Dermis microvascular lymphatic vessel endothelial cell (primary cell): Measurements from ENCODE around the gene TM6SF1. TPM values are rescaled to one million over a fixed set of nuclear protein-coding genes. Genes with fewer than 3 reads are reported as not detected.
"Not testable (repeated sequence)": the region's sequence is repeated elsewhere in the genome, so short reads cannot be mapped to it uniquely, and the experiment has no call there.

ENCODE experiments used
- DNase-seq, 2 donors: peaks; one replicate each; pipeline versions ENCODE4 v3.0.0 to v3.0.0-alpha.2; 2010; ENCODE audit warnings: low read depth in 2 of 2
- total RNA-seq: library from RNA; depleted of rRNA; stranded (reverse); fragments of >200 nt; gene quantifications from 2 replicates; pipeline ENCODE4 v1.2.1, GENCODE V29; 2014

Gene TM6SF1
- 25.3 and 34.4 TPM in 2 replicates for total RNA-seq

GRCh38 chr15:83106994-83107840 lies at the start of gene TM6SF1:
Gene TM6SF1, plus strand, starts transcription at chr15:83107645. Its CDS starts 36 bp downstream, at chr15:83107681.
- peak in 1 of 2 donors; percentile 53 for DNase-seq

- DNase-seq, result peak in 1 of 2 donors; percentile 17
Measured at GRCh38 chr15:83057696-83058376, 49.6 kb upstream of the TM6SF1 start.

- no peak for DNase-seq
Measured at GRCh38 chr15:83061680-83062079, 45.8 kb upstream of the TM6SF1 start.

- no peak for DNase-seq
Measured at GRCh38 chr15:83062768-83063180, 44.7 kb upstream of the TM6SF1 start.

GRCh38 chr15:83063551-83063950 lies 43.9 kb upstream of the TM6SF1 start:
- DNase-seq, result no peak

- DNase-seq, result peak in 1 of 2 donors; percentile 33
Measured at GRCh38 chr15:83064859-83065258, 42.6 kb upstream of the TM6SF1 start.

GRCh38 chr15:83065431-83065830 lies 42.0 kb upstream of the TM6SF1 start:
- DNase-seq, result no peak

GRCh38 chr15:83066034-83066733 lies 41.3 kb upstream of the TM6SF1 start:
- DNase-seq, result peak in 1 of 2 donors; percentile 28

GRCh38 chr15:83066734-83067637 lies 40.5 kb upstream of the TM6SF1 start, which contains the start of gene BTBD1:
Gene BTBD1, minus strand, starts transcription at chr15:83067252. Its CDS starts 101 bp downstream, at chr15:83067151.
- DNase-seq, result peak; percentile 63 to 90

- DNase-seq, result no peak
Measured at GRCh38 chr15:83067638-83067962, 39.8 kb upstream of the TM6SF1 start.

- DNase-seq, result no peak
Measured at GRCh38 chr15:83068054-83068453, 39.4 kb upstream of the TM6SF1 start.

GRCh38 chr15:83069211-83069642 lies 38.2 kb upstream of the TM6SF1 start:
- DNase-seq, result peak in 1 of 2 donors; percentile 42

- peak in 1 of 2 donors; percentile 22 for DNase-seq
Measured at GRCh38 chr15:83077491-83078230, 29.8 kb upstream of the TM6SF1 start.

- no peak for DNase-seq
Measured at GRCh38 chr15:83078712-83079111, 28.7 kb upstream of the TM6SF1 start.

GRCh38 chr15:83081256-83082014 lies 26.0 kb upstream of the TM6SF1 start:
- DNase-seq, result no peak

GRCh38 chr15:83082730-83083386 lies 24.6 kb upstream of the TM6SF1 start:
- no peak for DNase-seq

GRCh38 chr15:83085461-83085860 lies 22.0 kb upstream of the TM6SF1 start:
- not testable (repeated sequence) for DNase-seq

- not testable (repeated sequence) for DNase-seq
Measured at GRCh38 chr15:83085864-83086552, 21.4 kb upstream of the TM6SF1 start.
